Uterus (tissue), 2 donors: ENCODE measurements around the gene PGLYRP1.

Source experiments
- POLR2A ChIP-seq, 2 donors: fragments of 450-650 bp; IDR thresholded peaks; one replicate each; pipeline ENCODE4 v1.6.1; 2016; ENCODE audit warnings: antibody characterized with exemption in 2 of 2, mild to moderate bottlenecking in 1 of 2, moderate library complexity in 1 of 2
- TF ChIP-seq, protein P1 (sequence below), 4 experiments: fragments of 200-600 bp in 2 of 4; fragments of 450-650 bp in 2 of 4; sonication (generic) in 2 of 4; IDR thresholded peaks; one replicate each; pipeline ENCODE4 v1.5.1; 2016 to 2019; ENCODE audit warnings: antibody characterized with exemption in 4 of 4, mild to moderate bottlenecking in 2 of 4, moderate library complexity in 1 of 4

DNA sequence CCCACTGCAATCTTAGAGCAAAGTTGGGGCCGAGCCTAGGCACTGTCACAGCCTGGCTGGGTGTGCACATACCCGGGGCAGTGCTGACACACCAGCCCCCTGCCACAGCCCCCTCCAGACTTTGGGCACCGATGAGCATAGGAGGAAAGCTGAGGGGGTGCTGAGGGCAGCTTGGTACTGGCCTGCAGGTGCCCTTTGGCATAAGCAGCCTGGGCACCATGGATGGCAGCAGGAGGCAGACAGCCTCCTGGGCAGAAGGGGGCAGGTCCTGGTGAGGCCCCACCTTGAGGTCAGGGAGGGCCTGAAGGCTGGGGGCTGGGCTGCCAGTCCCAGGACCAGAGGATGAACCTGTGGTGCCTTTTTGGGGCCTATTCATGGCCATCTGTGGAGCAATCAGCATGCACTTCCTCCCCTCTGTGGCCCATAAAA lies 9.8 kb upstream of the PGLYRP1 start:
- no peak for TF ChIP-seq POLR2A (IDR thresholded peaks at IDR 0.05)
- TF ChIP-seq, protein P1, sequence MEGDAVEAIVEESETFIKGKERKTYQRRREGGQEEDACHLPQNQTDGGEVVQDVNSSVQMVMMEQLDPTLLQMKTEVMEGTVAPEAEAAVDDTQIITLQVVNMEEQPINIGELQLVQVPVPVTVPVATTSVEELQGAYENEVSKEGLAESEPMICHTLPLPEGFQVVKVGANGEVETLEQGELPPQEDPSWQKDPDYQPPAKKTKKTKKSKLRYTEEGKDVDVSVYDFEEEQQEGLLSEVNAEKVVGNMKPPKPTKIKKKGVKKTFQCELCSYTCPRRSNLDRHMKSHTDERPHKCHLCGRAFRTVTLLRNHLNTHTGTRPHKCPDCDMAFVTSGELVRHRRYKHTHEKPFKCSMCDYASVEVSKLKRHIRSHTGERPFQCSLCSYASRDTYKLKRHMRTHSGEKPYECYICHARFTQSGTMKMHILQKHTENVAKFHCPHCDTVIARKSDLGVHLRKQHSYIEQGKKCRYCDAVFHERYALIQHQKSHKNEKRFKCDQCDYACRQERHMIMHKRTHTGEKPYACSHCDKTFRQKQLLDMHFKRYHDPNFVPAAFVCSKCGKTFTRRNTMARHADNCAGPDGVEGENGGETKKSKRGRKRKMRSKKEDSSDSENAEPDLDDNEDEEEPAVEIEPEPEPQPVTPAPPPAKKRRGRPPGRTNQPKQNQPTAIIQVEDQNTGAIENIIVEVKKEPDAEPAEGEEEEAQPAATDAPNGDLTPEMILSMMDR (IDR thresholded peaks at IDR 0.05) = no peak
